Thyroid gland (tissue), 4 donors: ENCODE measurements around the gene ASPRV1.
A peak's percentile ranks its signal among the peaks of the same experiment; 100 is the strongest.

Experiments
- CTCF ChIP-seq, 6 experiments: fragments of 200-600 bp in 3 of 6; fragments of 450-650 bp in 3 of 6; sonication (generic) in 3 of 6; IDR thresholded peaks; one replicate each; pipeline ENCODE4 v1.5.1; 2016 to 2019; ENCODE audit warnings: antibody characterized with exemption in 6 of 6, mild to moderate bottlenecking in 2 of 6, inconsistent platforms in 1 of 6, moderate library complexity in 1 of 6
- POLR2A ChIP-seq, 2 donors: fragments of 450-650 bp; IDR thresholded peaks; one replicate each; pipeline ENCODE4 v1.6.1; 2017; ENCODE audit warnings: antibody characterized with exemption in 2 of 2, mild to moderate bottlenecking in 2 of 2, moderate library complexity in 1 of 2

GRCh38 chr2:69985688-69986087 is 24.3 kb upstream of the ASPRV1 start:
- TF ChIP-seq CTCF (IDR thresholded peaks at IDR 0.05) (peak in 4 of 6 experiments; percentile 5 to 52 (median 30)), POLR2A (IDR thresholded peaks at IDR 0.05) (no peak)
